Renal cortex interstitium (tissue), 11 donors: ENCODE results near the gene TP53I13. TPM values are rescaled to one million over a fixed set of nuclear protein-coding genes. Genes with fewer than 3 reads are reported as not detected.

ENCODE experiments used
- DNase-seq, 11 donors: peaks; one replicate each; pipeline ENCODE4 v3.0.0-alpha.2; 2013; ENCODE audit warnings: low read depth in 9 of 11, low spot score in 4 of 11; ENCODE audit errors: extremely low read depth in 1 of 11
- polyA plus RNA-seq, 3 donors: library from polyadenylated mRNA; unstranded; fragments of 120-200 nt; gene quantifications; one replicate each; pipeline ENCODE4 v1.2.1, GENCODE V29; 2013; ENCODE audit not compliant: insufficient read length in 3 of 3

The TP53I13 gene
- polyA plus RNA-seq, 3 donors, result 23.7 to 43.0 (median 42.5) TPM

GRCh38 chr17:29603109-29603674, 34.7 kb downstream of the TP53I13 start:
- DNase-seq, result no peak

GRCh38 chr17:29607557-29608195, 39.2 kb downstream of the TP53I13 start:
- no peak for DNase-seq

DNA sequence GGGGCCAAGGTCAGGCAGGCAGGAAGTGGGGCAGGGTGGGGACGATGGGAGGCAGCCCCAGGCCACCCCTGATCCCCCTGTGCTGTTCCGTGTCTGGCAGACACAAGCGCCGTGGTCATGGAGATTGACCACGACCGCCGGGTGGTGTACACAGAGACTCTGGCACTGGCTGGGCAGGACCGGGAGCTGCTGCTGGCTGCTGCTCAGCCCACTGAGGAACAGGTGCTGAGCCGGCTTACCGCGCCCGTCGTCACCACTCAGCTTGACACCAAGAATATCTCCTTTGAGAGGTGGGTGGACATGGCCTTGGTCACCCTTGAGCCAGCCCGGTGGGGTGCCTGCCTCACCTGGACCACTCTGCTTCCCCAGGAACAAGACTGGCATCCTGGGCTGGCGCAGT, 40.5 kb downstream of the TP53I13 start:
- no peak for DNase-seq

GRCh38 chr17:29610395-29610794, 41.9 kb downstream of the TP53I13 start:
- no peak for DNase-seq

- DNase-seq, result no peak
These were observed 43.0 kb downstream of the TP53I13 start for GRCh38 chr17:29611351-29612093.

GRCh38 chr17:29612094-29612403, 43.5 kb downstream of the TP53I13 start:
- DNase-seq, result no peak

DNA sequence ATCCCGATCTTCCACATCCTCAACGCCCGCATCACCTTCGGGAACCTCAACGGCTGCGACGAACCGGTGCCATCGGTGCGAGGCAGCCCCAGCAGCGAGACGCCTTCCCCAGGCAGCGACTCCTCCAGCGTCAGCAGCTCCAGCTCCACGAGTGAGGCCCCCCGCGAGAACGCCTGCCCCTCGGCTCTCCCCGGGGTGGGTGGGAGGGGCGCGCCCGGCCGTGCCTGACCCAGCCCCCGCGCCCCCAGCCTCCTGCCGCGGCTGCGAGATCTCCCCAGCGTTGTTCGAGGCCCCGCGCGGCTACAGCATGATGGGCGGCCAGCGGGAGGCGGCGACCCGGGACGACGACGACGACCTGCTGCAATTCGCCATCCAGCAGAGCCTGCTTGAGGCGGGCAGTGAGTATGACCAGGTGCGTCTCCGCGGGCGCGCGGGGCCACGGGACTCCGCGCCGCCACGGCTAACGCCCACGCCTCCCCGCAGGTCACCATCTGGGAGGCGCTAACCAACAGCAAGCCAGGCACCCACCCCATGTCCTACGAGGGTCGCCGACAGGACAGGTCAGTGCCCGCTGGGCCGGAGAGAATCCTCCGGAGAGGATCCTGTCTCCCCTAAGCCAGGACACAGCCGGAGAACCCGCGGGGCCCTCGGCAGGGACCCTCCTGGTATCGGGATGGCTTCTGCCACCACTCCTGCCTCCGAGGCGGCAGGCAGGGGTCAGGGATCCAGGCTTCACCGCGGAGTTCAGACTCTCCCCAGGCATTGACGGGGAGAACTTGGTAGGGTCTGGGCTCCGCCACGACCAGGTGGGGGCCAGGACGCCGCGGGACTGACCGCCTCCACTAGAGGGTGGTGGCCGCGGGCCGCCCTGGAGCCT, 44.1 kb downstream of the TP53I13 start:
- DNase-seq, result no peak

DNA sequence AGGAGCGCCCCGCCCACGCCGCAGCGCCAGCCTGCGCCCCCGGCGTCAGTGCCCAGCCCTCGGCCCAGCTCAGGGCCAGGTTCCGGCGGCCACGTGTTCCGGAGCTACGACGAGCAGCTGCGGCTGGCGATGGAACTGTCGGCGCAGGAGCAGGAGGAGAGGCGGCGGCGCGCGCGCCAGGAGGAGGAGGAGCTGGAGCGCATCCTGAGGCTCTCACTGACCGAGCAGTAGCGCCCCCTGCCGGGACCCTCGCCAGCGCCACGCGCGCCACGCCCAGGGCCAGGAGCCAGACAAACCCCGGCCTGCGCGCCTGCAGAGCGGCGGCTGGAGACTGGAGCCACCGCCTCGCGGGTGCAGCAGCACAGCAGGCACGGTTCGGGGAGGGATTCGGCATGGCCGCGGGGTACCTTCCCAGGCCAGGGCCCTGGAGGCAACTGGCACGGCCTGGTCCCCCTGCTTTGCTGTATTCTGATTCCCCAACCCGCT, 44.9 kb downstream of the TP53I13 start:
- DNase-seq, result peak in 9 of 11 donors; percentile 74 to 91 (median 86)

GRCh38 chr17:29613856-29614255, 45.4 kb downstream of the TP53I13 start:
- no peak for DNase-seq

DNA sequence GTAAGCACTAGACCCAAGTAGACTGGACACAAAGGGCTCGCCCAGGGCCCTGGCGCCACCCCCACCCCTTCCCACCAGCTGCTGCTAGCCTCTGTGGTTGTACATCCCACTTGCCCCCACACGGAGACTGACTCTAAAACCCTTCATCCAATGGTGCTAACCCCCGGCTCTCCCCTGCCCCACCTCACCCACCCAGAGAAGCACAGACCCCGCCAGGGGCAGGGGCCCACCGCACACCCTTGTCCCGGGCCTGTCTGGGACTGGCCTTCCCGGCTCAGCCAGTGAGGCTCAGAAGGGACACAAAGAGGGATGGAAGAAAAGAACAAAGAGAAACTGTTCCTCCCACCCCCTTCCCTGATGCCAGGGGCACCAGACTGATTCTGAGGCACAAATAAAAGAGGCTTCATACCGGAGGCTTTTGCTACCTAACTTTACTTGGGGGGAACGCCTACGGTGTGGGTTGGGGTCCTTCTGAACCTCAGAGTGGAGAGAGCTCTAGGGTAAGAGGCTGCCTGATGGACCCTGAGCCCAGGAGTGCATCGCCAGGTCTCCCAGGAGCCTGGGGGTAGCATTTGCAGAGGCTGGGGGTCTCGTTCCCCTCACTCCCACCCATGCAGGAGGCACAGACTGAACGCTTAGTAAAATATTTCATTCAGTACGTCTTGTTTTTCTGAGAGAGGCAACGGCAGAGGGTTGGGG, 46.0 kb downstream of the TP53I13 start:
- DNase-seq, result no peak

DNA sequence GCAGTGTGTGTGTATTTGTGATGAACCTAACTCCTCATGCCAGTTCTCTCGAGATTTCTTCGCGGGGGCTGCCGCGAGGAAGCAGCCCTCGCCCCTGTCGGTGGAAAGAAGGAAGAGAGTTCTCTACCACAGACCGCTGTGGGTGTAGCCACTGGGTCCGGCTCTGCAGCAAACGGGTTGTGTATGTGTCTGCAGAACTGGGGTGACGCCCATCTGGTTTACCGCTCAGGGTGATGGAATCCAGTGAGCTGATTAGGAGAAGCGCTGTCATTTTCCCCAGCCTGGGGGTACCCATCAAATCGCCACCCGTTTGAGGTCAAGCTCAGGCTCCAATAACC, 46.5 kb downstream of the TP53I13 start:
- DNase-seq, result no peak

DNA sequence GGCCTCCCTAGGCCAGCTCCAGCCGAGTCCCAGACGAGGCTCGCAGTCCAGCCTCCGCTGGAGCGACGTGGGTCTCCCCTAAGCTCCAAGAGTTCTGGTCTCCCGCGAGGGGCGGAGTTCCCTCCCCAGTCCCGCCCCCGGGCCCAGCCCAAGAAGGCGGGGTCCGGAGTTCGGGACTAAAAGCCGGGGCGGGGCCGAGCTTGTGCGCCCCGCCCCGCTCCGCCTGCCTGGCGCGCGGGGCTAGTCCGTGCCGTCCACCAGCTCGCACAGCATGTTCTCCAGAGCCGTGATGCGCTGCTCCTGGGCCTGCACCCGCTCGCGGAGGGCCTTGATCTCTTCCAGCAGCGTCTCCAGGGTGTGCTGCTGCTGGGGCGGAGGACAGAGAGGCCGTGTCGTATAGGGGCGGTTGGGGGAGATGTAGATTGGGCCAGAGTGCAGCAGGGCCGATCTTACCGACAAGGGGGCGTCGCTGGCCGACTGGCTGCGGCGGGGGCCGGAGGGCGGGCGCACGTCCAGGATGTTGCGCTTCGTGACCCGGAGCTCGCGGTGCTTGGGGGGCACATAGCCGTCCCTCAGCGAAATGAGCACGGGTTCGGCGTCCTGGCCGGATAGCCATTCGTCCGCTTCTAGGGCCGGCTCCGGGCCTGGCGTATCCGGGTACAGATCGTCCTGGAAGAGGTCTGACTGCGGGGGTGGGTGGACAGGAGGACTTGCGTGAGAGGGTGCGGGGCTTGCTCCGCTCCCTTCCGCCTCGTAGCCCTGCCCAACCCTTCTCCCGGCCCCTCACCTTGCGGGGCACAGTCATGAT, 47.2 kb downstream of the TP53I13 start:
- DNase-seq, result peak in 7 of 11 donors; percentile 68 to 82 (median 76)

GRCh38 chr17:29616300-29617048, 48.0 kb downstream of the TP53I13 start:
- DNase-seq, result no peak

DNA sequence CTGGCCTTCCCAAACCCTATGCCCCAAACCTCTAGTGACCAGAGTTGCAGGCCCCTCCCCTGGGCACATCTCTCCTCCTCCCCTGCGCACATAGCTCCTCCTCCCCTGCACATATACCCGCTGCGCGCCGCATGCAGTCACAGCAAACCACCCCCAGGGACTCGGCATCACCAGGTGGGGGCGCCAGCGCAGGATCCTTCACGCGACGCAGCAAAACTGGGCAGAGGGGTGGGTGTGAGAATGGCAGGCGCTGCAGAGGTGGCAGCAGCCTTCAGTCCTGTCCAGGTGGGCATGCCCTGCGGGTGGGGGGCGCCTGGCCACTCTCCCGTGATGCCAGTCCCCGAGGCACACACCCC, 48.6 kb downstream of the TP53I13 start:
- DNase-seq, result peak in 4 of 11 donors; percentile 59 to 74 (median 67)

GRCh38 chr17:29617481-29618271, 49.2 kb downstream of the TP53I13 start:
- no peak for DNase-seq

GRCh38 chr17:29618272-29619065, 50.0 kb downstream of the TP53I13 start:
- no peak for DNase-seq
